Peyer's patch (tissue), 4 donors: ENCODE results near the gene PYGO2. TPM values are rescaled to one million over a fixed set of nuclear protein-coding genes. Genes with fewer than 3 reads are reported as not detected.

Experiments
- DNase-seq, 3 donors: peaks; one replicate each; pipeline ENCODE4 v3.0.0-alpha.2; 2017 to 2019
- H3K27ac ChIP-seq, 4 donors: fragments of 200-600 bp; sonication (generic); one replicate each; pipeline ENCODE4 v1.5.1; 2016 to 2019
- H3K27me3 ChIP-seq, 2 donors: fragments of 200-600 bp; sonication (generic); one replicate each; pipeline ENCODE4 v1.5.1; 2019
- H3K36me3 ChIP-seq, 3 donors: fragments of 200-600 bp; sonication (generic); one replicate each; pipeline ENCODE4 v1.5.1; 2016 to 2019
- H3K4me1 ChIP-seq, 4 donors: fragments of 200-600 bp; sonication (generic); one replicate each; pipeline ENCODE4 v1.5.1; 2016 to 2019
- H3K4me3 ChIP-seq, 4 donors: fragments of 200-600 bp; sonication (generic); 1 replicate in 3 of 4; 2 replicates in 1 of 4; pipeline ENCODE4 v1.5.1; 2016 to 2019; ENCODE audit warnings: mild to moderate bottlenecking in 1 of 4
- H3K9me3 ChIP-seq, 4 donors: fragments of 200-600 bp; sonication (generic); one replicate each; pipeline ENCODE4 v1.5.1; 2016 to 2019; ENCODE audit warnings: mild to moderate bottlenecking in 1 of 4
- CTCF ChIP-seq, 6 experiments: fragments of 450-650 bp in 4 of 6; fragments of 200-600 bp in 2 of 6; sonication (generic) in 1 of 6; IDR thresholded peaks; one replicate each; pipeline ENCODE4 v1.5.1; 2017 to 2019; ENCODE audit warnings: antibody characterized with exemption in 6 of 6, mild to moderate bottlenecking in 3 of 6, moderate library complexity in 1 of 6
- POLR2A ChIP-seq, 2 donors: fragments of 450-650 bp; IDR thresholded peaks; one replicate each; pipeline ENCODE4 v1.5.1; 2017; ENCODE audit warnings: antibody characterized with exemption in 2 of 2, mild to moderate bottlenecking in 2 of 2, moderate library complexity in 2 of 2
- total RNA-seq, 4 donors: library from RNA; depleted of rRNA; stranded (reverse); fragments of >200 nt; gene quantifications; one replicate each; pipeline ENCODE4 v1.1.0, GENCODE V29; 2016

The PYGO2 gene
- total RNA-seq, 4 donors from 2014 or later = 32.2 to 48.9 (median 34.2) TPM

- TF ChIP-seq POLR2A (IDR thresholded peaks at IDR 0.05) = peak; percentile 52 to 88
- TF ChIP-seq CTCF (IDR thresholded peaks at IDR 0.05) = peak in 5 of 6 experiments; percentile 5 to 27 (median 24)
- no peaks in the 10 kb centered on the region for H3K9me3 ChIP-seq
- DNase-seq = peak; percentile 100
- H3K27me3 ChIP-seq = no peaks in the 10 kb centered on the region
- peak overlapping the region; percentile 94 to 99 (median 96) for H3K27ac ChIP-seq
- no peaks in the 10 kb centered on the region for H3K36me3 ChIP-seq
- peak overlapping the region; percentile 70 to 91 (median 83) for H3K4me3 ChIP-seq
- peaks cover 3 to 45% (median 30%) of the 10 kb centered on the region in 4 donors for H3K4me1 ChIP-seq
Measured at GRCh38 chr1:155001675-155002463, 40.3 kb upstream of the PYGO2 start.

GRCh38 chr1:155001425-155001674 lies 39.8 kb upstream of the PYGO2 start:
- Histone ChIP-seq H3K27ac (peak overlapping the region; percentile 94 to 99 (median 96)), H3K4me1 (peaks cover 0 to 40% (median 27%) of the 10 kb centered on the region in 4 donors), H3K27me3 (no peaks in the 10 kb centered on the region), H3K36me3 (no peaks in the 10 kb centered on the region), H3K4me3 (peak overlapping the region; percentile 70 to 91 (median 83)), H3K9me3 (no peaks in the 10 kb centered on the region)
- TF ChIP-seq POLR2A (IDR thresholded peaks at IDR 0.05) (no peak), CTCF (IDR thresholded peaks at IDR 0.05) (no peak)
- no peak for DNase-seq

- Histone ChIP-seq H3K4me3 (peak overlapping the region; percentile 70 to 91 (median 83)), H3K4me1 (peaks cover 0 to 35% (median 23%) of the 10 kb centered on the region in 4 donors), H3K27ac (peak overlapping the region; percentile 94 to 99 (median 96)), H3K27me3 (no peaks in the 10 kb centered on the region), H3K9me3 (no peaks in the 10 kb centered on the region), H3K36me3 (no peaks in the 10 kb centered on the region)
- peak in 3 of 6 experiments; percentile 25 to 38 (median 34) for TF ChIP-seq CTCF (IDR thresholded peaks at IDR 0.05)
- peak; percentile 95 to 98 for TF ChIP-seq POLR2A (IDR thresholded peaks at IDR 0.05)
- peak; percentile 84 to 99 (median 96) for DNase-seq
Measured at GRCh38 chr1:155000726-155001424, 39.3 kb upstream of the PYGO2 start.

- Histone ChIP-seq H3K27me3 (no peaks in the 10 kb centered on the region), H3K36me3 (no peaks in the 10 kb centered on the region), H3K9me3 (no peaks in the 10 kb centered on the region), H3K4me1 (peaks cover 0 to 30% (median 18%) of the 10 kb centered on the region in 4 donors), H3K4me3 (peak overlapping the region; percentile 70 to 91 (median 83)), H3K27ac (peak overlapping the region; percentile 94 to 99 (median 96))
- TF ChIP-seq CTCF (IDR thresholded peaks at IDR 0.05) (no peak), POLR2A (IDR thresholded peaks at IDR 0.05) (no peak)
- peak in 1 of 3 donors; percentile 62 for DNase-seq
Measured at GRCh38 chr1:155000411-155000725, 38.8 kb upstream of the PYGO2 start.

GRCh38 chr1:154999571-155000410 lies 38.2 kb upstream of the PYGO2 start:
- peak overlapping the region; percentile 94 to 99 (median 96) for H3K27ac ChIP-seq
- H3K4me3 ChIP-seq = peak overlapping the region; percentile 70 to 91 (median 83)
- peak; percentile 61 to 81 (median 72) for DNase-seq

More at GRCh38 chr1:154999571-155000410, 38.2 kb upstream of the PYGO2 start:
- Histone ChIP-seq H3K4me1 (peaks cover 0 to 24% (median 12%) of the 10 kb centered on the region in 4 donors), H3K36me3 (no peaks in the 10 kb centered on the region), H3K9me3 (no peaks in the 10 kb centered on the region), H3K27me3 (no peaks in the 10 kb centered on the region)
- no peak for TF ChIP-seq POLR2A (IDR thresholded peaks at IDR 0.05)
